GM23338 (cell line): ENCODE measurements around the gene LIMCH1. TPM values are rescaled to one million over a fixed set of nuclear protein-coding genes. Genes with fewer than 3 reads are reported as not detected.
A peak's percentile ranks its signal among the peaks of the same experiment; 100 is the strongest.

ENCODE experiments used
- ATAC-seq: fragments of 200-7000 bp; cut with Tn5 transposase; 3 replicates; pipeline ENCODE4 v1.9.1; 2020
- DNase-seq: peaks from one replicate; pipeline ENCODE4 v3.0.0-alpha.2; 2015; ENCODE audit warnings: low spot score
- H2AFZ ChIP-seq: fragments of 200-600 bp; sonication (generic); 2 replicates; pipeline ENCODE4 v1.8.0; 2016; ENCODE audit warnings: antibody characterized with exemption, mild to moderate bottlenecking, moderate library complexity
- H3F3A ChIP-seq: fragments of 200-600 bp; sonication (generic); replicated peaks from 2 replicates; pipeline ENCODE4 v1.8.0; 2017; ENCODE audit warnings: antibody characterized with exemption, mixed run types, low read depth
- H3K27ac ChIP-seq: fragments of 200-600 bp; sonication (generic); 2 replicates; pipeline ENCODE4 v1.6.1; 2016; ENCODE audit warnings: low read depth
- H3K27me3 ChIP-seq: fragments of 200-600 bp; sonication (generic); 2 replicates; pipeline ENCODE4 v1.8.0; 2016; ENCODE audit warnings: mild to moderate bottlenecking, mixed run types, moderate library complexity; ENCODE audit not compliant: insufficient read depth
- H3K36me3 ChIP-seq: fragments of 200-600 bp; sonication (generic); 2 replicates; pipeline ENCODE4 v1.8.0; 2016; ENCODE audit warnings: mild to moderate bottlenecking; ENCODE audit not compliant: insufficient read depth
- H3K4me1 ChIP-seq: fragments of 200-600 bp; sonication (generic); 2 replicates; pipeline ENCODE4 v1.8.0; 2016; ENCODE audit warnings: mild to moderate bottlenecking, moderate library complexity; ENCODE audit not compliant: insufficient read depth
- H3K4me2 ChIP-seq: fragments of 200-600 bp; sonication (generic); 2 replicates; pipeline ENCODE4 v1.7.1; 2017; ENCODE audit warnings: mixed run types
- H3K4me3 ChIP-seq: fragments of 200-600 bp; sonication (generic); 2 replicates; pipeline ENCODE4 v1.6.1; 2016; ENCODE audit warnings: mixed run types
- H3K79me2 ChIP-seq: fragments of 200-600 bp; sonication (generic); replicated peaks from 2 replicates; pipeline ENCODE4 v1.8.0; 2017; ENCODE audit warnings: mild to moderate bottlenecking; ENCODE audit not compliant: insufficient read depth
- H3K9me2 ChIP-seq: fragments of 200-600 bp; sonication (generic); 2 replicates; pipeline ENCODE4 v1.8.0; 2017; ENCODE audit not compliant: insufficient read depth
- H4K20me1 ChIP-seq: fragments of 200-600 bp; sonication (generic); replicated peaks from 2 replicates; pipeline ENCODE4 v1.8.0; 2017; ENCODE audit warnings: mild to moderate bottlenecking; ENCODE audit not compliant: insufficient read depth
- H3K27ac Mint-ChIP-seq: 2 replicates; pipeline ENCODE4 v1.8.0; 2020; ENCODE audit warnings: inconsistent platforms, mild to moderate bottlenecking, moderate library complexity, mixed read lengths
- H3K27me3 Mint-ChIP-seq: 3 replicates; pipeline ENCODE4 v1.8.0; 2022; ENCODE audit warnings: low read depth, mild to moderate bottlenecking, moderate library complexity, mixed read lengths, inconsistent platforms; ENCODE audit not compliant: insufficient read depth, poor library complexity
- H3K36me3 Mint-ChIP-seq: 3 replicates; pipeline ENCODE4 v1.8.0; 2021; ENCODE audit warnings: low read depth, mild to moderate bottlenecking, inconsistent platforms, moderate library complexity, mixed read lengths
- H3K4me1 Mint-ChIP-seq: 3 replicates; pipeline ENCODE4 v1.8.0; 2020; ENCODE audit warnings: mild to moderate bottlenecking, inconsistent platforms, mixed read lengths
- H3K4me3 Mint-ChIP-seq: 3 replicates; pipeline ENCODE4 v1.8.0; 2021; ENCODE audit warnings: moderate library complexity, mild to moderate bottlenecking, inconsistent platforms, mixed read lengths
- H3K9me3 Mint-ChIP-seq: 3 replicates; pipeline ENCODE4 v1.8.0; 2020; ENCODE audit warnings: moderate library complexity, mild to moderate bottlenecking, inconsistent platforms, mixed read lengths
- CREB1 ChIP-seq: fragments of 250-450 bp; sonication (Bioruptor Pico); IDR thresholded peaks from 2 replicates; pipeline ENCODE4 v1.5.0; 2020; ENCODE audit warnings: low read depth, mild to moderate bottlenecking, moderate library complexity
- EZH2 ChIP-seq: fragments of 200-600 bp; sonication (generic); IDR thresholded peaks from one replicate; pipeline ENCODE4 v1.8.0; 2017; ENCODE audit warnings: antibody characterized with exemption, mild to moderate bottlenecking, low read depth; ENCODE audit not compliant: unreplicated experiment
- EZH2phosphoT487 ChIP-seq: fragments of 200-600 bp; sonication (generic); IDR thresholded peaks from one replicate; pipeline ENCODE4 v1.8.1; 2018; ENCODE audit warnings: antibody characterized with exemption; ENCODE audit not compliant: unreplicated experiment
- JUNB ChIP-seq: IDR thresholded peaks from one replicate; pipeline ENCODE4 v1.6.1; 2016; ENCODE audit warnings: antibody characterized with exemption; ENCODE audit not compliant: unreplicated experiment
- NANOG ChIP-seq: IDR thresholded peaks from 2 replicates; pipeline ENCODE4 v1.6.1; 2016; ENCODE audit warnings: antibody characterized with exemption, borderline replicate concordance
- POLR2AphosphoS5 ChIP-seq: IDR thresholded peaks from 2 replicates; pipeline ENCODE4 v1.6.1; 2016; ENCODE audit warnings: antibody characterized with exemption, low read depth
- STAT1 ChIP-seq: IDR thresholded peaks from one replicate; pipeline ENCODE4 v1.6.1; 2016; ENCODE audit warnings: antibody characterized with exemption; ENCODE audit not compliant: unreplicated experiment
- ZNF114 ChIP-seq: fragments of 250-450 bp; sonication (Bioruptor Pico); IDR thresholded peaks from 2 replicates; pipeline ENCODE4 v1.5.0; 2020; ENCODE audit warnings: mild to moderate bottlenecking, moderate library complexity
- ZNF331 ChIP-seq: fragments of 250-450 bp; sonication (Bioruptor Pico); IDR thresholded peaks from 2 replicates; pipeline ENCODE4 v1.5.0; 2020; ENCODE audit warnings: low read depth, mild to moderate bottlenecking, moderate library complexity
- polyA plus RNA-seq: library from polyadenylated mRNA; unstranded; fragments of >200 nt; fragmentation: Nextera tagmentation; extraction: Ambion mirVana; gene quantifications from 2 replicates; pipeline ENCODE4 v1.2.1, GENCODE V29; 2016
- total RNA-seq: library from RNA; depleted of rRNA; stranded (reverse); fragments of >200 nt; shearing (Covaris generic); gene quantifications from 2 replicates; pipeline ENCODE4 v1.2.3, GENCODE V29; 2014
- TF ChIP-seq, protein P1 (sequence below): fragments of 250-450 bp; sonication (Bioruptor Pico); IDR thresholded peaks from 2 replicates; pipeline ENCODE4 v1.5.0; 2020; ENCODE audit warnings: mild to moderate bottlenecking, moderate library complexity
- TF ChIP-seq, protein P2 (sequence below): IDR thresholded peaks from one replicate; pipeline ENCODE4 v1.6.1; 2018; ENCODE audit warnings: antibody characterized with exemption; ENCODE audit not compliant: unreplicated experiment
- TF ChIP-seq, protein P3 (sequence below), 2 experiments: fragments of 200-600 bp in 1 of 2; sonication (generic) in 1 of 2; conservative IDR thresholded peaks; 2 replicates each; pipeline versions ENCODE4 v1.5.1 to v1.6.1; 2016 to 2017; ENCODE audit warnings: antibody characterized with exemption in 2 of 2, low read depth in 2 of 2, mild to moderate bottlenecking in 2 of 2, moderate library complexity in 1 of 2

Gene LIMCH1
- total and polyA plus RNA-seq, 2 experiments from 2014 or later: 1.5 TPM

DNA sequence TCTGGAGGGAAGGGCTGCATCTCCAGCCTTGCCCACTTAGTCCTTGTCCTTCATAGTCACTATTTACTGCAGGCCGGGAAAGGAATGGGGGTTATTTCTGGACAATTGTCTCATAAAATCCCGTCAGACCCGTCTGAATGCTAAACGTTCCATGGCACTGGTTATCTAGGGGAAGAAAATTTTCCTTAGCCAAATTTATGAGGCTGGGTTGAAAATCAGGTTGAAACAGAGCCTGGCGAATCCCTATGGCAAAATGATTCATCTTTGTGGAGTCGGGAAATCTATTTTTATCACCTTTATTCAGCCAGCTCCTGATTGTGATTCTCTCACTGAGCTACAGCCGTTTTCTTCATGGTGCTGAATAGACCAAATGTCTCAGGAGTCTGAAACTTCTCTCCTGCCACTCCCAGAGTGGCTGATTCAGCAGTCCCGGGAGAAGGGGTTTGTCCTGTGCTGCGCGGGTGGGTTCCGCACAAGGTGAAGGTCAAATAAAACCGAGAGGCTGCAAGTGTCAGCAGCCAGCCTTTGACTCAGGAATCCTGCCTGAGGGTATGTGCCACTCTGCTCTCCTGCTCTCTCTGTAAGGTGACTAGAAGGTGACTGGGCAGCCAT is 1.0 kb downstream of the LIMCH1 start:
- no peaks in the 10 kb centered on the region for H3K36me3 ChIP-seq
- no peak for ATAC-seq
- H3K4me3 ChIP-seq: no peak overlapping the region
- H3K4me1 ChIP-seq: peaks cover 40% of the 10 kb centered on the region
- no peak overlapping the region for H3K27ac ChIP-seq
- H3K27ac Mint-ChIP-seq: no peak overlapping the region
- no peaks in the 10 kb centered on the region for H3K36me3 Mint-ChIP-seq
- H3K9me3 Mint-ChIP-seq: no peaks in the 10 kb centered on the region
- DNase-seq: no peak
- TF ChIP-seq ZNF331 (CRISPR knock-in tag) (no peak), EZH2phosphoT487 (no peak), NANOG (no peak), EZH2 (no peak), JUNB (no peak), STAT1 (no peak), ZNF114 (CRISPR knock-in tag) (no peak), POLR2AphosphoS5 (no peak), CREB1 (CRISPR knock-in tag) (no peak)
- TF ChIP-seq, protein P1, sequence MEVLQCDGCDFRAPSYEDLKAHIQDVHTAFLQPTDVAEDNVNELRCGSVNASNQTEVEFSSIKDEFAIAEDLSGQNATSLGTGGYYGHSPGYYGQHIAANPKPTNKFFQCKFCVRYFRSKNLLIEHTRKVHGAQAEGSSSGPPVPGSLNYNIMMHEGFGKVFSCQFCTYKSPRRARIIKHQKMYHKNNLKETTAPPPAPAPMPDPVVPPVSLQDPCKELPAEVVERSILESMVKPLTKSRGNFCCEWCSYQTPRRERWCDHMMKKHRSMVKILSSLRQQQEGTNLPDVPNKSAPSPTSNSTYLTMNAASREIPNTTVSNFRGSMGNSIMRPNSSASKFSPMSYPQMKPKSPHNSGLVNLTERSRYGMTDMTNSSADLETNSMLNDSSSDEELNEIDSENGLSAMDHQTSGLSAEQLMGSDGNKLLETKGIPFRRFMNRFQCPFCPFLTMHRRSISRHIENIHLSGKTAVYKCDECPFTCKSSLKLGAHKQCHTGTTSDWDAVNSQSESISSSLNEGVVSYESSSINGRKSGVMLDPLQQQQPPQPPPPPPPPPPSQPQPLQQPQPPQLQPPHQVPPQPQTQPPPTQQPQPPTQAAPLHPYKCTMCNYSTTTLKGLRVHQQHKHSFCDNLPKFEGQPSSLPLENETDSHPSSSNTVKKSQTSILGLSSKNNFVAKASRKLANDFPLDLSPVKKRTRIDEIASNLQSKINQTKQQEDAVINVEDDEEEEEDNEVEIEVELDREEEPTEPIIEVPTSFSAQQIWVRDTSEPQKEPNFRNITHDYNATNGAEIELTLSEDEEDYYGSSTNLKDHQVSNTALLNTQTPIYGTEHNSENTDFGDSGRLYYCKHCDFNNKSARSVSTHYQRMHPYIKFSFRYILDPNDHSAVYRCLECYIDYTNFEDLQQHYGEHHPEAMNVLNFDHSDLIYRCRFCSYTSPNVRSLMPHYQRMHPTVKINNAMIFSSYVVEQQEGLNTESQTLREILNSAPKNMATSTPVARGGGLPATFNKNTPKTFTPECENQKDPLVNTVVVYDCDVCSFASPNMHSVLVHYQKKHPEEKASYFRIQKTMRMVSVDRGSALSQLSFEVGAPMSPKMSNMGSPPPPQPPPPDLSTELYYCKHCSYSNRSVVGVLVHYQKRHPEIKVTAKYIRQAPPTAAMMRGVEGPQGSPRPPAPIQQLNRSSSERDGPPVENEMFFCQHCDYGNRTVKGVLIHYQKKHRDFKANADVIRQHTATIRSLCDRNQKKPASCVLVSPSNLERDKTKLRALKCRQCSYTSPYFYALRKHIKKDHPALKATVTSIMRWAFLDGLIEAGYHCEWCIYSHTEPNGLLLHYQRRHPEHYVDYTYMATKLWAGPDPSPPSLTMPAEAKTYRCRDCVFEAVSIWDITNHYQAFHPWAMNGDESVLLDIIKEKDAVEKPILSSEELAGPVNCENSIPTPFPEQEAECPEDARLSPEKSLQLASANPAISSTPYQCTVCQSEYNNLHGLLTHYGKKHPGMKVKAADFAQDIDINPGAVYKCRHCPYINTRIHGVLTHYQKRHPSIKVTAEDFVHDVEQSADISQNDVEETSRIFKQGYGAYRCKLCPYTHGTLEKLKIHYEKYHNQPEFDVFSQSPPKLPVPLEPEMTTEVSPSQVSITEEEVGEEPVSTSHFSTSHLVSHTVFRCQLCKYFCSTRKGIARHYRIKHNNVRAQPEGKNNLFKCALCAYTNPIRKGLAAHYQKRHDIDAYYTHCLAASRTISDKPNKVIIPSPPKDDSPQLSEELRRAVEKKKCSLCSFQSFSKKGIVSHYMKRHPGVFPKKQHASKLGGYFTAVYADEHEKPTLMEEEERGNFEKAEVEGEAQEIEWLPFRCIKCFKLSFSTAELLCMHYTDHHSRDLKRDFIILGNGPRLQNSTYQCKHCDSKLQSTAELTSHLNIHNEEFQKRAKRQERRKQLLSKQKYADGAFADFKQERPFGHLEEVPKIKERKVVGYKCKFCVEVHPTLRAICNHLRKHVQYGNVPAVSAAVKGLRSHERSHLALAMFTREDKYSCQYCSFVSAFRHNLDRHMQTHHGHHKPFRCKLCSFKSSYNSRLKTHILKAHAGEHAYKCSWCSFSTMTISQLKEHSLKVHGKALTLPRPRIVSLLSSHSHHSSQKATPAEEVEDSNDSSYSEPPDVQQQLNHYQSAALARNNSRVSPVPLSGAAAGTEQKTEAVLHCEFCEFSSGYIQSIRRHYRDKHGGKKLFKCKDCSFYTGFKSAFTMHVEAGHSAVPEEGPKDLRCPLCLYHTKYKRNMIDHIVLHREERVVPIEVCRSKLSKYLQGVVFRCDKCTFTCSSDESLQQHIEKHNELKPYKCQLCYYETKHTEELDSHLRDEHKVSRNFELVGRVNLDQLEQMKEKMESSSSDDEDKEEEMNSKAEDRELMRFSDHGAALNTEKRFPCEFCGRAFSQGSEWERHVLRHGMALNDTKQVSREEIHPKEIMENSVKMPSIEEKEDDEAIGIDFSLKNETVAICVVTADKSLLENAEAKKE (CRISPR knock-in tag): no peak
- TF ChIP-seq, protein P2, sequence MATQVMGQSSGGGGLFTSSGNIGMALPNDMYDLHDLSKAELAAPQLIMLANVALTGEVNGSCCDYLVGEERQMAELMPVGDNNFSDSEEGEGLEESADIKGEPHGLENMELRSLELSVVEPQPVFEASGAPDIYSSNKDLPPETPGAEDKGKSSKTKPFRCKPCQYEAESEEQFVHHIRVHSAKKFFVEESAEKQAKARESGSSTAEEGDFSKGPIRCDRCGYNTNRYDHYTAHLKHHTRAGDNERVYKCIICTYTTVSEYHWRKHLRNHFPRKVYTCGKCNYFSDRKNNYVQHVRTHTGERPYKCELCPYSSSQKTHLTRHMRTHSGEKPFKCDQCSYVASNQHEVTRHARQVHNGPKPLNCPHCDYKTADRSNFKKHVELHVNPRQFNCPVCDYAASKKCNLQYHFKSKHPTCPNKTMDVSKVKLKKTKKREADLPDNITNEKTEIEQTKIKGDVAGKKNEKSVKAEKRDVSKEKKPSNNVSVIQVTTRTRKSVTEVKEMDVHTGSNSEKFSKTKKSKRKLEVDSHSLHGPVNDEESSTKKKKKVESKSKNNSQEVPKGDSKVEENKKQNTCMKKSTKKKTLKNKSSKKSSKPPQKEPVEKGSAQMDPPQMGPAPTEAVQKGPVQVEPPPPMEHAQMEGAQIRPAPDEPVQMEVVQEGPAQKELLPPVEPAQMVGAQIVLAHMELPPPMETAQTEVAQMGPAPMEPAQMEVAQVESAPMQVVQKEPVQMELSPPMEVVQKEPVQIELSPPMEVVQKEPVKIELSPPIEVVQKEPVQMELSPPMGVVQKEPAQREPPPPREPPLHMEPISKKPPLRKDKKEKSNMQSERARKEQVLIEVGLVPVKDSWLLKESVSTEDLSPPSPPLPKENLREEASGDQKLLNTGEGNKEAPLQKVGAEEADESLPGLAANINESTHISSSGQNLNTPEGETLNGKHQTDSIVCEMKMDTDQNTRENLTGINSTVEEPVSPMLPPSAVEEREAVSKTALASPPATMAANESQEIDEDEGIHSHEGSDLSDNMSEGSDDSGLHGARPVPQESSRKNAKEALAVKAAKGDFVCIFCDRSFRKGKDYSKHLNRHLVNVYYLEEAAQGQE: no peak
- TF ChIP-seq, protein P3, sequence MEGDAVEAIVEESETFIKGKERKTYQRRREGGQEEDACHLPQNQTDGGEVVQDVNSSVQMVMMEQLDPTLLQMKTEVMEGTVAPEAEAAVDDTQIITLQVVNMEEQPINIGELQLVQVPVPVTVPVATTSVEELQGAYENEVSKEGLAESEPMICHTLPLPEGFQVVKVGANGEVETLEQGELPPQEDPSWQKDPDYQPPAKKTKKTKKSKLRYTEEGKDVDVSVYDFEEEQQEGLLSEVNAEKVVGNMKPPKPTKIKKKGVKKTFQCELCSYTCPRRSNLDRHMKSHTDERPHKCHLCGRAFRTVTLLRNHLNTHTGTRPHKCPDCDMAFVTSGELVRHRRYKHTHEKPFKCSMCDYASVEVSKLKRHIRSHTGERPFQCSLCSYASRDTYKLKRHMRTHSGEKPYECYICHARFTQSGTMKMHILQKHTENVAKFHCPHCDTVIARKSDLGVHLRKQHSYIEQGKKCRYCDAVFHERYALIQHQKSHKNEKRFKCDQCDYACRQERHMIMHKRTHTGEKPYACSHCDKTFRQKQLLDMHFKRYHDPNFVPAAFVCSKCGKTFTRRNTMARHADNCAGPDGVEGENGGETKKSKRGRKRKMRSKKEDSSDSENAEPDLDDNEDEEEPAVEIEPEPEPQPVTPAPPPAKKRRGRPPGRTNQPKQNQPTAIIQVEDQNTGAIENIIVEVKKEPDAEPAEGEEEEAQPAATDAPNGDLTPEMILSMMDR (conservative IDR thresholded peaks at IDR 0.05; ENCODE audit: low read depth in 2 of 2): no peak
- no peaks in the 10 kb centered on the region for H4K20me1 ChIP-seq
- no peaks in the 10 kb centered on the region for H3F3A ChIP-seq
- peaks cover 10% of the 10 kb centered on the region for H3K27me3 Mint-ChIP-seq
- peaks cover 21% of the 10 kb centered on the region for H3K4me1 Mint-ChIP-seq
- no peak overlapping the region for H3K4me2 ChIP-seq
- H3K9me2 ChIP-seq: no peaks in the 10 kb centered on the region
- no peaks in the 10 kb centered on the region for H3K79me2 ChIP-seq
- peak overlapping the region; percentile 14; the same call in 1 of the 2 replicates for H2AFZ ChIP-seq
- H3K4me3 Mint-ChIP-seq: no peak overlapping the region
- no peaks in the 10 kb centered on the region for H3K27me3 ChIP-seq
